GM20000 (cell line): ENCODE results near the gene IGFBP5.

ENCODE experiments used
- DNase-seq: peaks from one replicate; pipeline ENCODE4 v3.0.0; 2012; ENCODE audit warnings: low spot score
- TF ChIP-seq, protein P1 (sequence below): IDR thresholded peaks from 2 replicates; pipeline ENCODE4 v1.5.1; 2012; ENCODE audit warnings: mild to moderate bottlenecking, control low read depth; ENCODE audit errors: extremely low read depth, missing control alignments

Gene IGFBP5

GRCh38 chr2:216727346-216728122, 32.2 kb upstream of the IGFBP5 start:
- TF ChIP-seq, protein P1, sequence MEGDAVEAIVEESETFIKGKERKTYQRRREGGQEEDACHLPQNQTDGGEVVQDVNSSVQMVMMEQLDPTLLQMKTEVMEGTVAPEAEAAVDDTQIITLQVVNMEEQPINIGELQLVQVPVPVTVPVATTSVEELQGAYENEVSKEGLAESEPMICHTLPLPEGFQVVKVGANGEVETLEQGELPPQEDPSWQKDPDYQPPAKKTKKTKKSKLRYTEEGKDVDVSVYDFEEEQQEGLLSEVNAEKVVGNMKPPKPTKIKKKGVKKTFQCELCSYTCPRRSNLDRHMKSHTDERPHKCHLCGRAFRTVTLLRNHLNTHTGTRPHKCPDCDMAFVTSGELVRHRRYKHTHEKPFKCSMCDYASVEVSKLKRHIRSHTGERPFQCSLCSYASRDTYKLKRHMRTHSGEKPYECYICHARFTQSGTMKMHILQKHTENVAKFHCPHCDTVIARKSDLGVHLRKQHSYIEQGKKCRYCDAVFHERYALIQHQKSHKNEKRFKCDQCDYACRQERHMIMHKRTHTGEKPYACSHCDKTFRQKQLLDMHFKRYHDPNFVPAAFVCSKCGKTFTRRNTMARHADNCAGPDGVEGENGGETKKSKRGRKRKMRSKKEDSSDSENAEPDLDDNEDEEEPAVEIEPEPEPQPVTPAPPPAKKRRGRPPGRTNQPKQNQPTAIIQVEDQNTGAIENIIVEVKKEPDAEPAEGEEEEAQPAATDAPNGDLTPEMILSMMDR: no peak
- no peak for DNase-seq

DNA sequence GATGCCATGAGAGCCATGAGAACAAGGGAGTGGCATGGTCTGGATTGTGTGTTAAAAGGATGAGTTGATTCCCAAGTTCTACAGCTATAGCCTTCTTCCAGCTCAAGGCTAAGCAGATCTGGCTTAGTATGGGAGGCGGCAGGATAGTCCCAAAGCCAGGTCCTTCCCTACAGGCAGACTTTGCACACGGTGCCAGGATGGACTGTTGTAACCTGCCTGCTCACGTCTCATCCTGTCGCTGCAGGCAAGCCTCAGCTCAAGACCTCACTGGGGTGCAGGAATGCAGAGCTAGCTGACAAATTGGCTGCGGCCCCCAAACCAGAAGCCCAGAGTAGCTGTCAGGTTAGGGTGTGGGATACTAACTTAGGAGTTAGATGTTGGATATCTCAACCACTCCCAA, 28.8 kb upstream of the IGFBP5 start:
- TF ChIP-seq, protein P1: no peak

GRCh38 chr2:216721141-216721540, 25.8 kb upstream of the IGFBP5 start:
- DNase-seq: no peak
- TF ChIP-seq, protein P1: no peak

More for the DNA sequence above, 28.8 kb upstream of the IGFBP5 start:
- DNase-seq: no peak

DNA sequence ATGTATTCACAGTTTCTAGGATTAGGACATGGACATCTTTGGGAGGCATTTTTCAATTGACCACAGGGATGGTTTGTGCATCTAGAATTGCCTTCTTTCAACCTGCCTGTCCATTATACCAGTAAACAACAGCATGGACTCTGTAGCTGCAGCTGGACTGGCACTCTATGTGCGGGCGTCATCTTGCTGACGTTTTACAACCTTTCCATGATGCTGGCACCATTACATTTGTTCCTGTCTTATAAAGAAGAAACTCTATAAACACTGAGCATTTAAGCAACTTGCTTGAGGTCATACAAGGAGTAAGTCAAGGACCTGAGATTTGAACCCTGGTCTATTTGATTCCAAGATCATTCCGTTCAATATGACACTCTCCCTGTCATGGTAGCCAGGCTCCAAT, 25.4 kb upstream of the IGFBP5 start:
- TF ChIP-seq, protein P1: no peak
- no peak for DNase-seq

GRCh38 chr2:216717907-216718615, 22.7 kb upstream of the IGFBP5 start:
- no peak for DNase-seq
- TF ChIP-seq, protein P1: no peak

DNA sequence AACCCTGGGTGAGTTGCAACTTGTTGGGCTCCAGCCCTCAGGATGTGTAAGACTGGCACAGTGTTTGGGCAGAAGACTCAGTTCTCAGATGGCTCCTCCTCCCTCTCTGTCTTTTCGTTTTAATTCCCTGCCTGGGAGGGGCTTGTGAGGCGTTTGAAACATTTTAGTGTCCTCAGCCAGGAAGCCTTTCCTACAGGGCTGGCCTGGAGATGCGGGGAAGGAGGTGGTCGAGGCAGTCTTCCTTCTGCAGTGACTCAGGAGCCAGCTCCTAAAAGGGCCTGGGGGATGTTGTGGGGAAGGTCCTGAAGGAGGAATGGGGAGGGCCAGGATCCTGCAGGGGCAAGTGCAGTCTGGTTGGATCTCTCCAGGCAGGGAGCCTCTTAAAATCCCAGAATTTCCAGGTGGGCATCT, 22.1 kb upstream of the IGFBP5 start:
- DNase-seq: no peak

DNA sequence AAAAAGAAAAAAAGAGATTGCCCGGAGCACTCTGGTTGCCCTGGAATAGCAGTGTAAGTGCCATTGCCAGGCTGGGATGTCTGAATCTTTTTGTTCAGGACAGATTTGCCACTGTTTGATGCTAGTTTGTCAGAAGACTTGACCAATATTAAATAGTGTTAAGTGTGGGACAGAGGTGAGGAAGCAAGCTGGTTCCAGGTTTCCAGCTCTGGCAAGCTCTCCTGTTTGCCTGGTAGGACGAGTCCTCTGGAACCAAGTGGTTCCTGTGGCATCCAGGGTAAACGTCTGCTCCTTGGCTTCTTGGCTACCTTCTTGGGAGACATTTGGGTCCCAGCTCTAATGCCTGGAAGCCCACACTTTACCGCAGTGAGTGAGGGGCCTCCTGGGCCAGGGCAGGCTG, 20.8 kb upstream of the IGFBP5 start:
- DNase-seq: no peak
- TF ChIP-seq, protein P1: no peak

More for the DNA sequence above, 22.1 kb upstream of the IGFBP5 start:
- TF ChIP-seq, protein P1: no peak
